Muscle of arm (tissue), 12 donors: Measurements from ENCODE around the gene PPP4R4. TPM values are rescaled to one million over a fixed set of nuclear protein-coding genes. Genes with fewer than 3 reads are reported as not detected.
"Not testable (repeated sequence)": the region's sequence is repeated elsewhere in the genome, so short reads cannot be mapped to it uniquely, and the experiment has no call there.

Experiments
- DNase-seq: peaks from one replicate; pipeline ENCODE4 v3.0.0-alpha.2; 2013
- polyA plus RNA-seq, 12 donors: library from polyadenylated mRNA; unstranded; fragments of 120-200 nt; gene quantifications; one replicate each; pipeline ENCODE4 v1.2.1, GENCODE V29; 2013; ENCODE audit not compliant: insufficient read length in 12 of 12

PPP4R4 gene
- polyA plus RNA-seq, 12 donors: 0.10 to 0.30 (median 0.19) TPM; not detected in 4

DNA sequence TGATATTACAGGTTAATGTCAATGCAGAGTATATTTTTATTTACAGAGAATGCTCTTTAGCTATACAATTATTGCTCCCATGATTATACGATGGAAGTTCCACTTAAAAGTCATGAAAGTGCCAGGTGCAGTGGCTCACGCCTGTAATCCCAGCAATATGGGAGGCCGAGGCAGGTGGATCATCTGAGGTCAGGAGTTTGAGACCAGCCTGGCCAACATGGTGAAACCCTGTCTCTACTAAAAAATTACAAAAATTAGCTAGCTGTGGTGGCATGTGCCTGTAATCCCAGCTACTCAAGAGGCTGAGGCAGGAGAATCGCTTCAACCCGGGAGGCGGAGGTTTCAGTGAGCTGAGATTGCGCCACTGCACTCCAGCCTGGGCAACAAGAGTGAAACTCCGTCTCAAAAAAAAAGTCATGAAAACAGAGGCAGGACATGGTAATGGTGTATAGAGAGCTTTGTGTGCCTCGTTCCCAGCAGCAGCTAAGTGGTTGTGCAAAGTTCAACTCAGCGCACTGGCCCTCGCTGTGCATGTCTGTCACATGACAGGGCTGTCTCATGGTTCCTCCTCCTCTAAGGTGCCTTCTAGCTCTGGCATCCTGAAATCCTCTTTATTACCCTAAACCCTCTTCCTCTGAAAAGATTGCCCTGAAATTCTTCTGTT is 102.9 kb downstream of the PPP4R4 start:
- DNase-seq: not testable (repeated sequence)

DNA sequence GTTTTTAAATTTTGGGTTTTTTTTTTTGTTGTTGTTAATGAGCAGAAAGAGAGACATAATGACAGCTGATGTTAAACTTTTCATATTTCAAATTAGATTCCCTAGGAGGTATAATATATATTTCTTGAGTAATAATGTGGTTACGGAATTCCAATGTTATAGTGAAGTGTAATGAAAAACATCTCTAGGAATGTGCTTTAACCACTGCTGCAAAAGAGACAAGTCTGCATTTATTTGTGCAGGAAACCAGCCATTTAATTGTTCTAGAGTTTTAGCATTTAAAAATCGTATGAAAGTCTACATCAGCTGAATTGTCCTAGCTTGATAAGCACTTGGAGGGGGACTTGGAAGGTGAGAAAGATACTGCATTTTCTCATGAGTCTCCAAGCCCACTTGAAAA is 104.6 kb downstream of the PPP4R4 start:
- DNase-seq: no peak

DNA sequence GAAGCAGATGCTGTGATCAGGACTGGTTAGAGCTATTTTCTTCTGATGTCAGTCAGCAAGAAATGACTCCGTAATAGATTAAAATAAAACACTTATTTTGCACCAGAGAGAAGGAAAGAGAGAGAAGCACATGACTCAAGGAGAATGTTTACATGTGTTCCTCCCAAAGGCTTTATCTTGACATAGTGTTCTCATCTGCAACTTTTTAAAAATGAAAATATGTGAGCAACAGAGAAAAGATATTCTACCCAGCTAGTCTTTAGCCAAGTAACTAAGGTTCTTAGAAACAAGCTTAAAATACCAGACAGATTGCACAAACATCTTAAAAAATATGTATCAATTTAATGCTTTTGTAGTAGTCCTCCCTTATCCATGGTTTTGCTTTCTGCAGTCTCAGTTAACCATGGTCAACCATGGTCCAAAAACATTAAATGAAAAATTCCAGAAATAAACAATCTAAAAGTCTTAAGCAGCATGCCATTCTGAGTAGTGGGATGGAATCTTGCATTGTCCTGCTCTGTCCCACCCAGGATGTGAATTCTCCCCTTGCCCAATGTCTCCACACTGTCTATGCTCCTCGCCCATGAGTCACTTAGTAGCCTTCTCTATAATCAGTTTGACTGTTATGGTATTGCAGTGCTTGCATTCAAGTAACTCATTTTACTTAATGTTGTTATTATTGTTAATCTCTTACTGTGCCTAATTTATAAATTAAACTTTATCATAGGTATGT is 109.0 kb downstream of the PPP4R4 start:
- no peak for DNase-seq

DNA sequence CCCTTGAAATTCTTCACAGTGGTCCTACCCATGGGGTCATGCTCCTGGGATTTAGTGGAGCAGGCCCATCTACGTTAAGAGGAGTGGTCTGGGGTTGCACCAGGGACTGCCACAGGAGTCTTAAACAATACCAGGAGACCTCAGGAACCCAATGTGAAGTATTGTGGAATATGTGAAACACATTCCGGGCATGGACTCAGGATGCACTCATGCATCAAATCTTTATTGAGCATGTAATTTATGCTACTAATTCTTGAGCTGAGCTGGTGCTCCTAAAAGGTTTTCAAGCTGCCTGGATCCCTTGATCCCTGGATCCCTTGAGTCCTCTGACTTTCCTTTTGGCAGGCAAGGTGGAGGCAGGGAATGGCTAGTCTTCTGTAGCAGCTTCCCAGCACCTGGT is 110.1 kb downstream of the PPP4R4 start:
- DNase-seq: no peak

DNA sequence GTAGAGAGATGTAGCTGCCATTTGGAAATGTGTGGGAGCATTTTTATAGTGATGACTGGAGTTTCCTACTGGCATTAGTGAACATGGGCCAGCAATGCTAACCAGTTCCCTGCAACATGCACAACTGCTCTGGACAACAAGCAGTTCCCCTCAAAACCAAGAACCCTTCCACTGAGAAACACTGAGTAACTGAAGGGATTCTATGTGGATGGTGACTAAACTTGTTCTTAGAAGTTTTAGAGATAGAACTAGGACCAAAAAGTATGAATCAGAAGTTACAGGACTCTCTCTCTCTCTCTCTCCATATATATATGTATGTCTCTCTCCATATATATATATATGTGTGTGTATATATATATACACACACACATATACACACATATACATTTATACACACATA is 111.0 kb downstream of the PPP4R4 start:
- DNase-seq: no peak

DNA sequence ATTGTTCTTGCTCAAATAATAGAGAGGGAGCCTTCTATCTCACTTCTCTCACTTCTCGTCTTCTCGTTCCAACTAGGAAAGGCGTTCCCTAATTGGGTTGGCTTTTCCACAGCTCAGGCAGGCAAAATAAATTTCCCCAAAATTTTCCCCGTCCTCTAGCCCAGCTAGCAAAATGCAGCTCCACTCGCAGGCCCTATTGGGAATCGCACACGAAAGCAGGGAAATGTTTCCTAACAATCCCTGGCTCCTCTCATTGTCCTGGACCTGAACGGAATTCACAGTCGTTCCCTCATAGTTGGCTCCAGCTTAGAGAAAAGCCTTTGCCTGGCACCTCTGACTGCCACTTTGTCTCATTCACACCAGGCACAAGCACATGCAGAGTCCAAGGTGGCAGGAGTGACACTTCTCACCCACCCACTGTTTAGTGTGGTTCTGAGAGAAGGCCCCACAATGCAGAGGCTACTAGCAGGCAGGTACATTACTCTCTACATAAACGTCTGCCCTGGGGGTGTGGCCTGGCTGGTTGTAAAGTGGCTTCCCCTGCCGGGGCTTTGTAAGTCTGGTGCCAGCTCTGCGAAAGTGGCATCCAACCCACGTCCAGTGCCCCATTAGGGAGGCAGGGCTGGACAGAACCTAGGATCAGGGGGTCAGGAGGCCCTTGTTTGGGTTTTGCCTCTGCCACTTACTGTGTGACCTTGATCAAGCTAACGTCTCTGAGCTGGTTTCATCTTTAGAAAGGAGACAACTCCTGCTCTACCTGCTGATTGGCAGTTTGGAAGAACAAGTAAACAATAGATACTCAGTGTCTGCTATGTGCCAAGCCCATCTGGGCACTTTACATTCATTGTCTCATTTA is 114.7 kb downstream of the PPP4R4 start:
- DNase-seq: no peak

DNA sequence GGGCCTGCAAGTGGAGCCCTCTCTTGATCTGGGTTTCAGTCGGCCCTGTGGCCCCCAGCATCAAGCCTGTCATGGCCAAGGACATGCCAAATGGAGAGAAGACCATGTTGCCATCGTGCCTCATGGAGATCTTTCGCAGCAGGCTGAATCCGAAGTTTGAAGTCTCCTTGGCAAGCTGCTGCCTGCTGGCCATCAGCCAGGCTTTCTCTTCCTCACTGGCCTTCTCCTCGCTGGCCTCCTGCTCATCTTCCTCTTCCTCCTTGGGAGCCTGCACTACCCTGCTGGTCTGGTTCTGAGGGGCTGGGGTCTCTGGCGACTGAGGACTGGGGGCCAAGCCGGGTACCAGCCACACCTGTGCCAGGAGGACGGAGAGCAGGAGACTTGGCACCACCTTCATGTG is 116.1 kb downstream of the PPP4R4 start:
- no peak for DNase-seq

DNA sequence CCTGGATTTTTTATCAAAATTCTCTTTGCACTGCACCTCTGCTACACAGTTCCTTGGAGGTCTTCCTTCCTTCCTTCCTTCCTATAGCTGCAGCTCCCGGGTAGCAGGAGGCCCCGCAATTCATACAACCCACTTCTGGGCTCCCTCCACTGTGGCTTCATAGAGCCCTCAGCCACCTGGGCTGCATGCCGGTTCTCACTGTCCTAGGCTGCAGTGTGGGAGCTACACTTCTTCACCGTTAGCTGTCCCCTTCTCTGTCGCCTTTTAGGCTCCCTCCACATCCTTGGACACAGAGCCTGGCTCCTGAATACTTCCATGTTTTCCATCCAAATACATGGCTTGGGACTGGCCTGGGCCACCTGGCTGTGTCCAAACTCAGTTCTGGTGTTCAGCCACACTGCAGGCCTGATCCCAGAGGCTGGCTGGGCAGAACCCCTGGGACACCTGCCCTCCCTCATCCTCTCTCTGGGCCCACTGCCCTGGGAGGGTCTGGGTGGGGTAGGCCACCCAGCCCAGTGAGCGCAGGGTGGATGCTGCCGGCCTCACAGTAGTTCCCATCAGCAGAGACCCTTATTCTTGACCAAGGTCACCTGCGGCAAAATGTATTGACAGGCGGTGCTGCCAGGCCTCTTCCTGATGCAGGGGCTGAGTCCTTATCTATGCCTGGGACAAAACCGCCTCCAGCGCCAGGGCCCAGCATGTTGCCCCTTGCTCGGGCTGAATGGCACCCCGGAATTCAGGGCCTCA is 117.2 kb downstream of the PPP4R4 start:
- DNase-seq: no peak

DNA sequence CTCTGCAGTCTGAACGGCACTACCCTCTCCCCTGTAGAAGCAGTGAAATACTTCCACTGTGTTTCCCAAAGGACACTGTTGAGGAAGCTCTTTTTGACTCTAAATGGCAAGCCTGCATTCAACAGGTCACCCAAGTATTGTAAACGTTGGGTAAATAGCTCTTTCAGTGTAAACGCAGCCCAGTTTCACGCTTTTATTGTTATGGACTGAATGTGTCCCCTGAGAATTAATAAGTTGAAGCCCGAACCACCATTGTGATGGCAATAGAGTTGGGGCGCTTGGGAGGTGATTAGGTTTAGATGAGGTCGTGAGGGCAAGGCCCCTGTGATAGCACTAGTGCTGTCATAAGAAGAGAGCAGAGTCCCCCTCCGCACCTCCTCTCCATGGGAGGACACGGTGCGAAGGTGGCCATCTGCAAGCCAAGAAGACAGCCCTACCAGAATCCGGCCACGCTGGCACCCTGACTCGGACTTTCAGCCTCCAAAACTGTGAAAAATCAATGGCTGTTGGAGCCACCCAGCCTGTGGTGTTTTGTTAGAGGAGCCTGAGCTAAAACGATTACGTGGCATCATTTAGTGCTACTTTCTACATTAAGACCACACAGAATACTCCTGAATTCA is 117.9 kb downstream of the PPP4R4 start:
- no peak for DNase-seq

DNA sequence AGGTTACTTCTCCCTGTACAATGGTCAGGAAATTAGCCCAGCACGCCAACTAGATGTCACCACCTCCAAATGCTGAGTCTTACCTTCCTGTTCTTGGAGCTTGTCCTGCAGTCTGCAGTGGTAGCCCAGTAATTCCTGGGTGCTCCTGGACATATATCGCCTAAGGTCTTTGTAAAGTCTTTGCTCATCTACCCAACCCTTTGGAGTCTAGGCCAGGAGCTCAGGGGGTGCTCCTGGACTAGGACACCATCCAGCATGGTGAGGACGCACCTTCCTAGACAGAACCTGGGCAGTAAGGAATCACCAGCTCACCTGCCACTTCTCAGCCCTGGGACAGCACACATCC is 118.4 kb downstream of the PPP4R4 start:
- DNase-seq: no peak

DNA sequence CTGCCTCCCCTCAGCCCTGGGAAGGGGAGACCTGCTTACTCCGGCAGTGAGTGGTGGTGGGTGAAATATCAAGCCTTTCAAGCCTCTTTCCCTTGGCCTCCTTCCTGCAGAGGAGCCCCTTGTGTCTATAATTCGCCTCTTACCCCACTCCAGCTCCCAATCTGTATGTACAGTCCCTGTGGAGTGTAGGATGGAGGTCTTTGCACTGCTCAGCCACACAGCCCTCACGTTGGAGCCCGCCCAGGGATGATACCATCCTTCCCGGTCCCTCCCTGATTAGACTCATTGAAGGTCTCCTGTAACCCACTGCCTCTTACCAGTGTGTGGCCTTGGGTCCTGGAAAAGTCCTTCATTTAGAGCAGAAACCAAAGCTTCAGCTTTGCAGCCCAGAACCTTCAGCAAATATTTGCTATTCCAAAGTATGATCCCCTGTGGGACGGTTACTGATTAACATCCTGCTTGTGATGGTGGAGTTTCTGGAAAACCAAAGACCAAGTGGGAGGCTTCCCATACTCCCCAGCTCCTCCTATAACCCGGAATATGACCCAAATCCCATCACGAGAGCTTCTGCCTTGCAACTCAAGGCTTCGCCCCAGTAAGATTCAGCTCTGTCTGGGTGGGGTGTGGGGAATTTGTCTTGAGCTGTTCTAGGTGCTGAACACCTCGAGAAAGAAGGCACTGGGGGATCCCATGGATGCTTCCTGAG is 118.9 kb downstream of the PPP4R4 start, which contains the start of gene SERPINA10:
SERPINA10 (minus strand) TSS at position 397 of the 706 bp plus-strand sequence. CDS start 2,675 bp downstream, outside the sequence.
- DNase-seq: no peak

DNA sequence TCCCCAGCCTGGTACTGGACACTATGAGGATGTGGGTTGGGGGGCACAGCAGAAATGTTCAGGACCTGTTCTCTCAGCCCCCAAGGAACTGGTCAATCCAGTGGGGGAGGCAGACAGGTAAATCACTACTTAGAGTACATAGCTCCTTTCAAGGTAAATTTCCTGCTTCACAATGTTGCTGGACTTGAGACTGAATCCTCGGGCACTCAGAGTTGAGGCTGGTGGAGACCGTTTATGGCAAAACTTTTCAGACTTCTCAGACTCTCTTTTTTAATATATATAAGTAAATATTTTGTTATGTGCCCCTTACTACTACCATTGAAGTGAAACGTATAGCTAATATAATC is 119.4 kb downstream of the PPP4R4 start:
- no peak for DNase-seq

DNA sequence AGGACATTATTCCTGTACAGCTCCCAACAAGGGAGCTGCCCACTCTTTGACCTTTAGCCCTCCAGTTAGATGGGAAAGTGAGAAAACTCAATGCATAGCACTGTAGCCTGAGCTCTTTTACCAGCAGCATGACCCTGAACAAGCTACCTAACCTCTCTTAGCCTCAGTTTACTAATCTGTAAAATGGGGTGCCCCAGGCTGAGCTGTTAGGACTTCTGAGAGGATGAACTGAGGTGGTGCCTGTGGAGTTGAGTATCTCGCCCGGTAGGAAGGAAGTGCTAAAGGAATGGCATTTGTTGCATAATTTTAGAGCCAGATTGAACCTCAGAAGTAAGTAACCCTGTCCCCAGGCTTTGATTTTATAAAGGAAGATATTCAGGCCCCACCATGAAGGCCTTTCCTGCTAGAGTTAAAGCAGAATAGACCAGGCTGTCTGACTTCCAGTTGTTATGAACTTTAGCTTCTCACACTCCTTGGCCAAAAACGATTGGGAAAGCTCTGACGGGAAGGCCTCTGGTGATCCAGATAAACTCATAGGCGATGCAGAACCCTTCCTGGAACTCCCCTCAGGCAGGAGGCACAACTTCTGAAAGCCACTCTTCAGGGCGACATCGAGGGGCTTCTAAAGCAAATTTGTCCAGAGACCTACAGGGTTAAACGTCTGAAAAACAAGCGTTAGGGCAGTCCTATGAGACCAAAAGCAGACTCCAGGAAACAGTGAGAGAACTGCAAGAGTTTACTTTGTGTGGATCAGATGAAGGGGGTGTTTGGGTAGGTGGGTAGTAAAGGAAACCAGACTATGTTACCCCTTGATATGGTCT is 121.4 kb downstream of the PPP4R4 start:
- DNase-seq: no peak

DNA sequence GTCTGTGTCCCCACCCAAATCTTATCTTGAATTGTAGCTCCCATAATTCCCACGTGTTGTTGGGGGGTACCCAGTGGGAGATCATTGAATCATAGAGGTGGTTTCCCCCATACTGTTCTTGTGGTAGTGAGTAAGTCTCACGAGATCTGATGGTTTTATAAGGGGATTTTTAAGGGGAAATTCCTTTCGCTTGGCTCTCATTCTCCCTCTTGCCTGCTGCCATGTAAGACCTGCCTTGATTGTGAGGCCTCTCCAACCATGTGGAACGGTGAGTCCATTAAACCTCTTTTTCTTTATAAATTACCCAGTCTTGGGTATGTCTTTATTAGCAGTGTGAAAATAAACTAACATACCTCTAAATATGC is 122.0 kb downstream of the PPP4R4 start:
- DNase-seq: not testable (repeated sequence)

DNA sequence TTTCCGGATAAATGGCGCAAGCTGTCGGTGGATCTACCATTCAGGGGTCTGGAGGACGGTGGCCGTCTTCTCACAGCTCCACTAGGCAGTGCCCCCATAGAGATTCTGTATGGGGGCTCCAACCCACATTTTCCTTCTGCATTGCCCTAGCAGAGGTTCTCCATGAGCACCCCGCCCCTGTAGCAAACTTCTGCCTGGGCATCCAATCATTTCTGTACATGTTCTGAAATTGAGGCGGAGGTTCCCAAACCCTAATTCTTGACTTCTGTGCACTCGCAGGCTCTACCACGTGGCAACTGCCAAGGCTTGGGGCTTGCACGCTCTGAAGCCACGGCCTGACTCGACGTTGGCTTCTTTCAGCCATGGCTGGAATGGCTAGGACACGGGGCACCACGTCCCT is 124.0 kb downstream of the PPP4R4 start:
- DNase-seq: no peak

DNA sequence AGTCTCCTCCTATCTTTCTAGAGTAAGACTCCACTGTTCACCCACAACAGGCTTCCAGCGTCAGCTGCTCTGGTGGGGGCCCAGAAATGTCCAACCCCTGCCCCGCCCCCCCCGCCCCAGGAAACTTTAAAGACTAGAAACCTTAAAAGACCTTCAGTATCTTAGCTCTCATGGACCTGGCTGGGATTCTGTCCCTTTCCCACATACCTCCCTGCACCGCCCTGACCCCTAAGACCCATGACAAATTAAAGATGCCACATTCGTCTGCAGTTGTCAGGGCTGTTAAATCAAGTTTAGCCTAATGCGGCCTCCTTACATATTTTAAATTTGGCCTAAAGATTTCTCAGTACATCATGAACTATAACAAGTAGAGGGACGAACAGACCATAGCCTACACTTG is 129.0 kb downstream of the PPP4R4 start:
- no peak for DNase-seq

DNA sequence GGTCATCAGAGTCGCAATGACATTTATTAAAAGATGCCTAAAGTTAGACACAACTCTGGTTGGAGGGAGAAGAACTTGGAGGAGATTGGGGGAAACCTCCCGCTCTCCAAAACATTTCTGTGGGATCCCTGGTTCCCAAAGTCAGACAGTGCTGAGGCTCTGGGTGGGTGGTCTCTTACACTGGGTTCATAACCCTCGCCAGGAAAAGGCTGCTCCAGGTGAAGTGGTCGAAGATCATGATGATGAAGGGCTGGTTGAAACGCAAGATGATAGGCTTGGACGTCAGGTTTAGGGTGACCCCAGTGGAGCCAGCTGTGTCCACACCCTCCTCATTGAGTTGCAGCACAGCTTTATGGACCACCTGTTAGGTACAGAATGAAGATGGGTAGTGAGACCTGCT is 130.1 kb downstream of the PPP4R4 start:
- no peak for DNase-seq

DNA sequence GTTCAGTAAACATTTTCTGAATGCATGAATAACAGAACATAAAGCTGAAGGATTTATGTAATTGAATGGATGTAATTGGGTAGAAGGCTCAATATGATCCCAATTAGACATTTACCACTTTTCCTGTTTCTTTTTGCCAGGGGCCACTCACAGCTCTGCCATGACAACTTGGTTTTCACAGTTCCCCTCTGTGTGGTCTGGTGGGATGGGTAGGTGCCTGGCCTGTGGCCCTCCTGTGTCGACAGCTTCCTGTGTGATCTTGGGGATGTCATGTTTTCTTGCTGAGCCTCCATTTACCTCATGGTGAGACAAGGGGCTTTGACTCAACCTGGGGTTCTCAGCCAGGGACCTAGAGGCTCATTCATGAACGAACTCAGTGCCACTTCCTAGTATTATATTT is 131.5 kb downstream of the PPP4R4 start:
- no peak for DNase-seq

DNA sequence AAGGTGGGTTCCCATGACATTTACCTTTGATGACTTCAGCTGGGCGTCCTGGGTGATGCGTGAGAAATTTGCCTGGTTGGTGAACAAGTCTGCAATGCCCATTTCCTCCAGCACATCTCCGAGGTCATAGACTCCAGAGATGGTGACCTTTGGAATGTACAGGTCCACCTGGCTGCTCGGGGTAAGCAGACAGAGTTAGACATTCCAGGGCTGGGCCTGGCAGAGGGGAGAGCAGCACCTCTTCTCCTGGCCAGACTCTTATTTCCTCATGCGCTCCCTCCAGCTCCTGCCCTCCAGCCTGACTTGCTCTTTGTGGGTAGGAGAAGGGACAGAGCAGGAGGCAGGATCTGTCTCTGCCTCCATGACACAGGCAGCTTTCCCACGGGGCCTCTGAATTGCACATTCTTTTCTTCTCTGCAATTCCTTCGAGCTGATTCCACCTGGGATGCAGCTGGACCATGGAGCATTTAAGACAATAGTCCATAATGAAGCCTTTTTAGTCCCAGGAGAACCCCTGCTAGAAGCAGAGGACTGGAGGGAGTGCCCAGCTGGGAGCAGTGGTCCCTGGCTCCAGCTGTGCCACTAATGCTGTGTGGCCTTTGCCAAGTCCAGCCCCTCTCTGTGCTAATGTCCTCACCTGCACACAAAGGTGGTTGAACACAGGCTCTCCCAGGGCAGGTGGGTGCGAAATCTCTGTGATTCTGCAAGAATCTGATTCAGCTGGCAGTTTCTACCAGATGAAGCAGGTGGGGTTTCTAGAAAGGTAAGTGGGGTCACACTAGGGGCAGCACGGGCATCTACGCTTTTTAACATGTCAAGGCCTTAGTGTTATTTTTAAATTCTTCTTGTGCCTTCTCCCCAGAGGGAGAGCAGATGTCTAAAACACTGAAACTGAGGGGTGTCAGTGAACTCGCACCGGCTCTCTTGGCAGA is 132.2 kb downstream of the PPP4R4 start:
- no peak for DNase-seq
